HepG2 (cell line): Measurements from ENCODE around the gene DUS1L. TPM values are rescaled to one million over a fixed set of nuclear protein-coding genes. Genes with fewer than 3 reads are reported as not detected.

ENCODE experiments used
- ARID3A ChIP-seq: IDR thresholded peaks from 2 replicates; pipeline ENCODE4 v1.6.1; 2012; ENCODE audit warnings: low read depth, low read length, improper control_type of control experiment
- MLLT10 ChIP-seq: sonication (generic); formaldehyde crosslinking; IDR thresholded peaks from 2 replicates; pipeline ENCODE4 v1.4.0; 2020; ENCODE audit warnings: missing genetic modification reagents
- MLXIP ChIP-seq: sonication (generic); formaldehyde crosslinking; IDR thresholded peaks from 2 replicates; pipeline ENCODE4 v1.9.0; 2021; ENCODE audit warnings: missing genetic modification reagents, borderline replicate concordance
- MYC ChIP-seq: sonication (generic); formaldehyde crosslinking; IDR thresholded peaks from 2 replicates; pipeline ENCODE4 v1.9.0; 2021; ENCODE audit warnings: missing genetic modification reagents, borderline replicate concordance
- NBN ChIP-seq: fragments of 450-650 bp; conservative IDR thresholded peaks from 2 replicates; pipeline ENCODE4 v1.6.1; 2017
- RBM39 ChIP-seq: fragments of 200-400 bp; formaldehyde crosslinking; IDR thresholded peaks from one replicate; pipeline ENCODE4 v1.6.1; 2018; ENCODE audit warnings: antibody characterized with exemption, mild to moderate bottlenecking, low read depth, low read length; ENCODE audit not compliant: poor library complexity, severe bottlenecking
- RNF219 ChIP-seq: sonication (generic); formaldehyde crosslinking; IDR thresholded peaks from 2 replicates; pipeline ENCODE4 v1.5.0; 2020; ENCODE audit warnings: mild to moderate bottlenecking, missing genetic modification reagents
- SIX4 ChIP-seq: sonication (generic); formaldehyde crosslinking; IDR thresholded peaks from 2 replicates; pipeline ENCODE4 v1.4.0; 2020; ENCODE audit warnings: missing genetic modification reagents
- UBTF ChIP-seq: sonication (generic); formaldehyde crosslinking; IDR thresholded peaks from 2 replicates; pipeline ENCODE4 v1.4.0; 2020; ENCODE audit warnings: mild to moderate bottlenecking, missing genetic modification reagents
- ZNF281 ChIP-seq: sonication (generic); formaldehyde crosslinking; IDR thresholded peaks from 2 replicates; pipeline ENCODE4 v1.4.0; 2020; ENCODE audit warnings: missing genetic modification reagents, borderline replicate concordance
- ZNF562 ChIP-seq: sonication (generic); formaldehyde crosslinking; IDR thresholded peaks from 2 replicates; pipeline ENCODE4 v1.8.0; 2022; ENCODE audit warnings: missing genetic modification reagents, borderline replicate concordance
- ZNF605 ChIP-seq: sonication (generic); formaldehyde crosslinking; IDR thresholded peaks from 2 replicates; pipeline ENCODE4 v1.8.0; 2022; ENCODE audit warnings: mild to moderate bottlenecking, missing genetic modification reagents
- ZNF816 ChIP-seq: sonication (generic); formaldehyde crosslinking; IDR thresholded peaks from 2 replicates; pipeline ENCODE4 v1.8.0; 2022; ENCODE audit warnings: missing genetic modification reagents, mild to moderate bottlenecking, borderline replicate concordance
- polyA plus RNA-seq, 8 experiments: library from polyadenylated mRNA; depleted of rRNA in 3 of 8; stranded (reverse) in 7 of 8; unstranded in 1 of 8; fragments of >200 nt; fragmentation: Illumina TruSeq in 4 of 8; extraction: Trizol in 4 of 8; gene quantifications; 2 replicates each; pipeline versions ENCODE4 v1.2.1 to v1.2.3, GENCODE V29; 2011 to 2016; ENCODE audit warnings: low read depth in 4 of 8, missing spikeins in 1 of 8, mixed read lengths in 1 of 8; ENCODE audit not compliant: insufficient read depth in 1 of 8
- total RNA-seq, 5 experiments: library from RNA; depleted of rRNA; stranded (reverse); fragments of >200 nt; fragmentation: Illumina TruSeq; extraction: Trizol; gene quantifications; 2 replicates each; pipeline ENCODE4 v1.2.3, GENCODE V29; 2016; ENCODE audit warnings: low read depth in 1 of 5

Gene DUS1L
- total and polyA plus RNA-seq, 2 of the 13 experiments (the other 11 are each of a cell fraction or from before 2014, with no cell fraction given): 81.0 to 109 TPM

GRCh38 chr17:82103553-82104451, 38.2 kb upstream of the DUS1L start (continued):
- peak; percentile 88 for TF ChIP-seq UBTF (CRISPR knock-in tag)
- TF ChIP-seq ZNF562: no peak
- TF ChIP-seq ZNF281 (CRISPR knock-in tag): peak; percentile 98
- no peak; the same call in 1 of the 2 replicates for TF ChIP-seq ZNF816 (CRISPR knock-in tag)
- TF ChIP-seq ARID3A: no peak
- TF ChIP-seq MLXIP (CRISPR knock-in tag): peak; percentile 89; the same call in 1 of the 2 replicates
- peak; percentile 95 for TF ChIP-seq MYC (CRISPR knock-in tag)
- TF ChIP-seq ZNF605: peak; percentile 93
- TF ChIP-seq SIX4 (CRISPR knock-in tag): peak; percentile 70
- TF ChIP-seq RBM39: no peak
- TF ChIP-seq RNF219 (CRISPR knock-in tag): peak; percentile 92; the same call in 1 of the 2 replicates
- TF ChIP-seq NBN: no peak
- no peak for TF ChIP-seq MLLT10 (CRISPR knock-in tag)
